Measurements from ENCODE around the gene QTRT2. TPM values are rescaled to one million over a fixed set of nuclear protein-coding genes. Genes with fewer than 3 reads are reported as not detected.
A peak's percentile ranks its signal among the peaks of the same experiment; 100 is the strongest.

The QTRT2 gene
- total and polyA plus RNA-seq, 11 donors = 2.0 to 12.2 (median 5.7) TPM

- intact Hi-C loops (cut with DNase I) = loop anchor here in 1 of 10 donors (10.0 kb wide), 1 partner anchor 83 kb away; no protein-coding TSS in a partner anchor
- ATAC-seq = no peak
- H3K27ac ChIP-seq = no peak overlapping the region
- peaks cover 0 to 97% (median 88%) of the 10 kb centered on the region in 9 donors for H3K36me3 ChIP-seq
- TF ChIP-seq CTCF (IDR thresholded peaks at IDR 0.05) (no peak), POLR2A (IDR thresholded peaks at IDR 0.05) (no peak)
- H3K9me3 ChIP-seq = no peaks in the 10 kb centered on the region
- no peaks in the 10 kb centered on the region for H3K27me3 ChIP-seq
- no peak overlapping the region for H3K4me3 ChIP-seq
- no peaks in the 10 kb centered on the region for H3K4me1 ChIP-seq
- DNase-seq = no peak
- 37 to 48% (median 39%) methylated on average over 1 of the region's 1 CpG for WGBS, 4 donors
Measured at GRCh38 chr3:114071786-114072185, 15.2 kb downstream of the QTRT2 start.

DNA sequence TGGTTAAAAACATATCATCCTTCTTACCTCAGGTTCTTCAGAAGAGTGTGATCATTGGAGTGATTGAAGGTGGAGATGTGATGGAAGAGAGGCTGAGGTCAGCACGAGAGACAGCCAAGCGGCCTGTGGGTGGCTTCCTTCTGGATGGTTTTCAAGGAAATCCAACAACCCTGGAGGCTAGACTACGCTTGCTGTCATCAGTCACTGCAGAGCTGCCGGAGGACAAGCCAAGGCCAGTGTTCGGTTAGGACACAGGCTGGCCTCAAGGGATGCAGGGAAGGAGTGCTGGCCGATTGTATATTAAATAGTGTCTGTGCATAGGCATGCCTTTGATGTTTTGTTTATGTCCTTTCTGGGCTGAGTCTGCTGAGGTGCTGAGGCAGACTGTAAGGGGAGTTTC lies 20.2 kb downstream of the QTRT2 start:
- Histone ChIP-seq H3K27me3 (no peaks in the 10 kb centered on the region), H3K4me3 (no peak overlapping the region), H3K4me1 (peaks cover 0 to 7% (median 0%) of the 10 kb centered on the region in 12 donors), H3K9me3 (no peaks in the 10 kb centered on the region), H3K27ac (no peak overlapping the region), H3K36me3 (peaks cover 0 to 100% (median 95%) of the 10 kb centered on the region in 9 donors)
- intact Hi-C loops (cut with DNase I) = loop anchor here in 1 of 10 donors (10.0 kb wide), 1 partner anchor 78 kb away; no protein-coding TSS in a partner anchor
- no peak for ATAC-seq
- no peak for DNase-seq
- TF ChIP-seq POLR2A (IDR thresholded peaks at IDR 0.05) = no peak
- TF ChIP-seq CTCF (IDR thresholded peaks at IDR 0.05) = no peak
- 74 to 93% (median 86%) methylated on average over 6 of the region's 6 CpGs for WGBS, 4 donors

GRCh38 chr3:114078126-114078525 lies 21.6 kb downstream of the QTRT2 start:
- Histone ChIP-seq H3K36me3 (peaks cover 0 to 98% (median 93%) of the 10 kb centered on the region in 9 donors), H3K27me3 (no peaks in the 10 kb centered on the region), H3K4me1 (peaks cover 0 to 7% (median 0%) of the 10 kb centered on the region in 12 donors), H3K27ac (no peak overlapping the region), H3K9me3 (no peaks in the 10 kb centered on the region), H3K4me3 (no peak overlapping the region)
- no peak for ATAC-seq
- TF ChIP-seq POLR2A (IDR thresholded peaks at IDR 0.05) (no peak), CTCF (IDR thresholded peaks at IDR 0.05) (no peak)
- intact Hi-C loops (cut with DNase I) = loop anchor here in 2 of 10 donors (2.0 to 10.0 kb wide), 2 partner anchors 75 to 77 kb away; no protein-coding TSS in a partner anchor
- DNase-seq = no peak

- peak overlapping the region in 8 of 12 donors; percentile 1 to 58 (median 20) for H3K27ac ChIP-seq
- ATAC-seq = peak in 1 of 4 donors; percentile 37
- no peaks in the 10 kb centered on the region for H3K9me3 ChIP-seq
- peaks cover 0 to 98% (median 92%) of the 10 kb centered on the region in 9 donors for H3K36me3 ChIP-seq
- no peak for TF ChIP-seq POLR2A (IDR thresholded peaks at IDR 0.05)
- TF ChIP-seq CTCF (IDR thresholded peaks at IDR 0.05) = no peak
- no peak for DNase-seq
- peak overlapping the region in 6 of 12 donors; percentile 0 to 38 (median 16) for H3K4me3 ChIP-seq
- H3K27me3 ChIP-seq = no peaks in the 10 kb centered on the region
- intact Hi-C loops (cut with DNase I) = loop anchor here in 2 of 10 donors (2.0 to 10.0 kb wide), 2 partner anchors 73 to 75 kb away; no protein-coding TSS in a partner anchor
- WGBS, 4 donors = 42 to 72% (median 61%) methylated on average over 5 of the region's 5 CpGs
- peaks cover 0 to 7% (median 0%) of the 10 kb centered on the region in 12 donors for H3K4me1 ChIP-seq
Measured at GRCh38 chr3:114079761-114080160, 23.2 kb downstream of the QTRT2 start.
